ENCODE measurements around the gene CRADD.

DNA sequence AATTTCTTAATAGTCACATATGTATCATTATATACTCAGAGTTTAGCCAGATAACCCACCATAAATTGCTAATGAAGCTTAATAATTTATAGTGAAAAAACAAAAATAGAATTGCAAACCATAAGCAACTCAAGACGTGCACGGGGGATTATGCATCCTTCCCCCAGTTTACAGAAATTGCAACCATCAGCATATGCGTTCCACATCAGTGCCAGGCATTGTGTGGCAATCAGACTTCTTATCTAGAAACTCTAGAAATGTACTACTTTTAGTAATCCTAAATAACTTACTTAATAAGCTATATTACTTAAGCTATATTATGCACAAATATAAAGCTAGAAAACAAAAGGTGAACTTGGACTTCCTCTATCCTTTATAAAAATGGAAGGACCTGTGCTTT lies 115.8 kb downstream of the CRADD start:
- TF ChIP-seq POLR2AphosphoS5 (IDR thresholded peaks at IDR 0.05) (no peak), POLR2A (IDR thresholded peaks at IDR 0.05) (no peak)
- TF ChIP-seq, protein P1, sequence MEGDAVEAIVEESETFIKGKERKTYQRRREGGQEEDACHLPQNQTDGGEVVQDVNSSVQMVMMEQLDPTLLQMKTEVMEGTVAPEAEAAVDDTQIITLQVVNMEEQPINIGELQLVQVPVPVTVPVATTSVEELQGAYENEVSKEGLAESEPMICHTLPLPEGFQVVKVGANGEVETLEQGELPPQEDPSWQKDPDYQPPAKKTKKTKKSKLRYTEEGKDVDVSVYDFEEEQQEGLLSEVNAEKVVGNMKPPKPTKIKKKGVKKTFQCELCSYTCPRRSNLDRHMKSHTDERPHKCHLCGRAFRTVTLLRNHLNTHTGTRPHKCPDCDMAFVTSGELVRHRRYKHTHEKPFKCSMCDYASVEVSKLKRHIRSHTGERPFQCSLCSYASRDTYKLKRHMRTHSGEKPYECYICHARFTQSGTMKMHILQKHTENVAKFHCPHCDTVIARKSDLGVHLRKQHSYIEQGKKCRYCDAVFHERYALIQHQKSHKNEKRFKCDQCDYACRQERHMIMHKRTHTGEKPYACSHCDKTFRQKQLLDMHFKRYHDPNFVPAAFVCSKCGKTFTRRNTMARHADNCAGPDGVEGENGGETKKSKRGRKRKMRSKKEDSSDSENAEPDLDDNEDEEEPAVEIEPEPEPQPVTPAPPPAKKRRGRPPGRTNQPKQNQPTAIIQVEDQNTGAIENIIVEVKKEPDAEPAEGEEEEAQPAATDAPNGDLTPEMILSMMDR (IDR thresholded peaks at IDR 0.05), result no peak
